A673 (cell line): ENCODE measurements around the gene UTS2R. TPM values are rescaled to one million over a fixed set of nuclear protein-coding genes. Genes with fewer than 3 reads are reported as not detected.

ENCODE experiments used
- BruUV-seq: library from RNA; stranded (reverse); fragments of 400-500 nt; replicated peaks from 2 replicates; lab custom pipeline; 2021; lab: Mats Ljungman, UMichigan
- CTCF ChIA-PET: fragments of 300-600 bp; sonication (Branson Sonifier 250); formaldehyde crosslinking; loops from one replicate; lab custom pipeline; 2022; ENCODE audit warnings: antibody characterized with exemption; lab: Charles Lee
- POLR2A ChIA-PET: fragments of 300-600 bp; sonication (Branson Sonifier 250); formaldehyde crosslinking; loops from one replicate; lab custom pipeline; 2022; ENCODE audit warnings: antibody characterized with exemption; ENCODE audit not compliant: low non-redundant PET; lab: Charles Lee
- DNase-seq: peaks from one replicate; pipeline ENCODE4 v3.0.0-alpha.2; 2015; ENCODE audit warnings: low spot score
- H3K27ac ChIP-seq: fragments of 200-600 bp; sonication (generic); 2 replicates; pipeline ENCODE4 v1.5.1; 2016; ENCODE audit warnings: mixed run types, low read depth, mild to moderate bottlenecking, mixed read lengths, antibody characterized with exemption, low read length; ENCODE audit not compliant: poor library complexity, severe bottlenecking
- H3K27me3 ChIP-seq: fragments of 200-600 bp; sonication (generic); replicated peaks from 2 replicates; pipeline ENCODE4 v1.6.1; 2017; ENCODE audit warnings: mixed run types, low read depth, mild to moderate bottlenecking, mixed read lengths, antibody characterized with exemption, low read length; ENCODE audit not compliant: insufficient read depth, poor library complexity
- H3K36me3 ChIP-seq: fragments of 200-600 bp; sonication (generic); 2 replicates; pipeline ENCODE4 v1.6.1; 2016; ENCODE audit warnings: mixed run types, mild to moderate bottlenecking, mixed read lengths, antibody characterized with exemption, low read length; ENCODE audit not compliant: insufficient read depth, poor library complexity, severe bottlenecking
- H3K4me1 ChIP-seq: fragments of 200-600 bp; sonication (generic); 2 replicates; pipeline ENCODE4 v1.6.1; 2017; ENCODE audit warnings: mixed run types, mild to moderate bottlenecking, mixed read lengths, antibody characterized with exemption, low read length; ENCODE audit not compliant: insufficient read depth, poor library complexity, severe bottlenecking
- H3K4me3 ChIP-seq: fragments of 200-600 bp; sonication (generic); 2 replicates; pipeline ENCODE4 v1.5.1; 2016; ENCODE audit warnings: low read depth, mixed run types, mild to moderate bottlenecking, mixed read lengths, low read length; ENCODE audit not compliant: poor library complexity, severe bottlenecking
- H3K9me3 ChIP-seq: fragments of 200-600 bp; sonication (generic); 2 replicates; pipeline ENCODE4 v1.6.1; 2016; ENCODE audit warnings: mixed run types, low read depth, mild to moderate bottlenecking, mixed read lengths, antibody characterized with exemption, low read length; ENCODE audit not compliant: poor library complexity, severe bottlenecking
- CTCF ChIP-seq: fragments of 300-800, 200-600 bp; sonication (generic); conservative IDR thresholded peaks from 2 replicates; pipeline ENCODE4 v1.5.1; 2017; ENCODE audit warnings: low read depth, mild to moderate bottlenecking, antibody characterized with exemption, low read length, moderate library complexity, mixed read lengths
- EZH2 ChIP-seq: fragments of 200-600 bp; sonication (generic); IDR thresholded peaks from 2 replicates; pipeline ENCODE4 v1.6.1; 2017; ENCODE audit warnings: borderline replicate concordance, low read depth, mild to moderate bottlenecking, mixed read lengths, antibody characterized with exemption, low read length; ENCODE audit not compliant: poor library complexity, severe bottlenecking
- intact Hi-C: fragments of 100-400 bp; cut with micrococcal nuclease; formaldehyde crosslinking; loops from one replicate; pipeline ENCODE4 v1.10.0; 2022; ENCODE audit not compliant: unreplicated experiment
- total RNA-seq: library from RNA; stranded (reverse); gene quantifications from 2 replicates; pipeline ENCODE4 v1.2.3, GENCODE V29; 2021

UTS2R gene
- total RNA-seq, 1 experiment from 2014 or later = 0.58 TPM

GRCh38 chr17:82407255-82407654 lies 35.7 kb downstream of the UTS2R start:
- H3K36me3 ChIP-seq = peaks cover 3% of the 10 kb centered on the region
- intact Hi-C loops = no loop called here
- CTCF ChIA-PET = no interaction called here
- no peaks in the 10 kb centered on the region for H3K27me3 ChIP-seq
- POLR2A ChIA-PET = no interaction called here
- DNase-seq = no peak
- TF ChIP-seq EZH2 (no peak), CTCF (no peak)
- no peak overlapping the region for H3K4me3 ChIP-seq
- H3K27ac ChIP-seq = no peak overlapping the region
- H3K4me1 ChIP-seq = no peaks in the 10 kb centered on the region
- BruUV-seq = no TSS peak
- no peaks in the 10 kb centered on the region for H3K9me3 ChIP-seq

- POLR2A ChIA-PET = no interaction called here
- intact Hi-C loops = no loop called here
- CTCF ChIA-PET = no interaction called here
- no peaks in the 10 kb centered on the region for H3K9me3 ChIP-seq
- H3K36me3 ChIP-seq = peaks cover 3% of the 10 kb centered on the region
- BruUV-seq = no TSS peak
- no peak for DNase-seq
- H3K4me1 ChIP-seq = no peaks in the 10 kb centered on the region
- no peak overlapping the region for H3K4me3 ChIP-seq
- TF ChIP-seq EZH2 (no peak), CTCF (no peak)
- no peaks in the 10 kb centered on the region for H3K27me3 ChIP-seq
- H3K27ac ChIP-seq = no peak overlapping the region
Measured at GRCh38 chr17:82408288-82408937, 36.8 kb downstream of the UTS2R start.

- H3K27me3 ChIP-seq = no peaks in the 10 kb centered on the region
- H3K4me3 ChIP-seq = no peak overlapping the region
- H3K36me3 ChIP-seq = peaks cover 4% of the 10 kb centered on the region
- intact Hi-C loops = no loop called here
- BruUV-seq = no TSS peak
- no peak for DNase-seq
- CTCF ChIA-PET = no interaction called here
- POLR2A ChIA-PET = no interaction called here
- no peaks in the 10 kb centered on the region for H3K4me1 ChIP-seq
- H3K27ac ChIP-seq = no peak overlapping the region
- no peak for TF ChIP-seq CTCF
- no peak for TF ChIP-seq EZH2
- no peaks in the 10 kb centered on the region for H3K9me3 ChIP-seq
Measured at GRCh38 chr17:82408938-82409318, 37.4 kb downstream of the UTS2R start.
